Measurements from ENCODE around the gene GPR12. TPM values are rescaled to one million over a fixed set of nuclear protein-coding genes. Genes with fewer than 3 reads are reported as not detected.

The GPR12 gene
- polyA plus RNA-seq, 1 donor (not counting 4 experiments of a cell fraction or from before 2014, with no cell fraction given): not detected

- no peak for DNase-seq (ENCODE audit: low read depth, low spot score)
- H4K20me1 ChIP-seq (ENCODE audit: control insufficient read depth, extremely low read depth, insufficient read depth, low read length): no peaks in the 10 kb centered on the region
- no peak overlapping the region for H3K4me3 ChIP-seq (ENCODE audit: control insufficient read depth in 2 of 3, extremely low read depth in 1 of 3, insufficient read depth in 2 of 3, low read depth in 1 of 3, low read length in 3 of 3)
- no peaks in the 10 kb centered on the region for H3K9me1 ChIP-seq (ENCODE audit: control insufficient read depth, extremely low read depth, insufficient read depth, low read length)
- H3K79me2 ChIP-seq (ENCODE audit: control insufficient read depth, insufficient read depth, low read length): no peaks in the 10 kb centered on the region
- FAIRE-seq: no peak
- H3K4me2 ChIP-seq (ENCODE audit: control insufficient read depth, extremely low read depth, insufficient read depth, low read depth, low read length): peak overlapping the region; percentile 16
- dilution Hi-C loops (cut with MboI; ENCODE audit: extremely low pct_ligation_motif_present, low sequenced_read_pairs): no loop called here
- H3K27ac ChIP-seq (ENCODE audit: control insufficient read depth, insufficient read depth, low read length): no peak overlapping the region
- TF ChIP-seq CTCF (optimal IDR thresholded peaks at IDR 0.05 in 1 of 3, IDR thresholded peaks at IDR 0.05 in 1 of 3, conservative IDR thresholded peaks at IDR 0.05 in 1 of 3; ENCODE audit: extremely low read depth in 1 of 3, insufficient read depth in 2 of 3, low read length in 3 of 3) (no peak), EZH2 (IDR thresholded peaks at IDR 0.05; ENCODE audit: low read length) (peak; percentile 91)
- H3K36me3 ChIP-seq (ENCODE audit: control insufficient read depth in 2 of 2, extremely low read depth in 1 of 2, insufficient read depth in 2 of 2, low read length in 2 of 2): no peaks in the 10 kb centered on the region
- H3K4me1 ChIP-seq (ENCODE audit: control insufficient read depth, extremely low read depth, insufficient read depth, low read length): no peaks in the 10 kb centered on the region
- H2AFZ ChIP-seq (ENCODE audit: control insufficient read depth, low read length): no peak overlapping the region
- H3K27me3 ChIP-seq (ENCODE audit: control insufficient read depth, extremely low read depth, insufficient read depth, low read length): peaks cover 46% of the 10 kb centered on the region
- no peaks in the 10 kb centered on the region for H3K9me3 ChIP-seq (ENCODE audit: control insufficient read depth, low read depth, low read length)
- no peak overlapping the region for H3K9ac ChIP-seq (ENCODE audit: control insufficient read depth, extremely low read depth, insufficient read depth, low read length)
Measured at GRCh38 chr13:26760832-26761582, 421 bp upstream of the GPR12 start.

GRCh38 chr13:26759249-26759906 lies 1.2 kb downstream of the GPR12 start:
- no peak overlapping the region for H2AFZ ChIP-seq (ENCODE audit: control insufficient read depth, low read length)
- peak overlapping the region in 1 of 3 experiments; percentile 38 for H3K4me3 ChIP-seq (ENCODE audit: control insufficient read depth in 2 of 3, extremely low read depth in 1 of 3, insufficient read depth in 2 of 3, low read depth in 1 of 3, low read length in 3 of 3)
- no peaks in the 10 kb centered on the region for H3K9me3 ChIP-seq (ENCODE audit: control insufficient read depth, low read depth, low read length)
- H3K27me3 ChIP-seq (ENCODE audit: control insufficient read depth, extremely low read depth, insufficient read depth, low read length): peaks cover 46% of the 10 kb centered on the region
- H3K79me2 ChIP-seq (ENCODE audit: control insufficient read depth, insufficient read depth, low read length): no peaks in the 10 kb centered on the region
- H3K9me1 ChIP-seq (ENCODE audit: control insufficient read depth, extremely low read depth, insufficient read depth, low read length): no peaks in the 10 kb centered on the region
- dilution Hi-C loops (cut with MboI; ENCODE audit: extremely low pct_ligation_motif_present, low sequenced_read_pairs): no loop called here
- no peak overlapping the region for H3K9ac ChIP-seq (ENCODE audit: control insufficient read depth, extremely low read depth, insufficient read depth, low read length)
- H3K27ac ChIP-seq (ENCODE audit: control insufficient read depth, insufficient read depth, low read length): no peak overlapping the region
- FAIRE-seq: no peak
- TF ChIP-seq CTCF (optimal IDR thresholded peaks at IDR 0.05 in 1 of 3, IDR thresholded peaks at IDR 0.05 in 1 of 3, conservative IDR thresholded peaks at IDR 0.05 in 1 of 3; ENCODE audit: extremely low read depth in 1 of 3, insufficient read depth in 2 of 3, low read length in 3 of 3) (no peak), EZH2 (IDR thresholded peaks at IDR 0.05; ENCODE audit: low read length) (no peak)
- no peaks in the 10 kb centered on the region for H3K36me3 ChIP-seq (ENCODE audit: control insufficient read depth in 2 of 2, extremely low read depth in 1 of 2, insufficient read depth in 2 of 2, low read length in 2 of 2)
- DNase-seq (ENCODE audit: low read depth, low spot score): no peak
- no peaks in the 10 kb centered on the region for H3K4me1 ChIP-seq (ENCODE audit: control insufficient read depth, extremely low read depth, insufficient read depth, low read length)
- H3K4me2 ChIP-seq (ENCODE audit: control insufficient read depth, extremely low read depth, insufficient read depth, low read depth, low read length): peak overlapping the region; percentile 51
- H4K20me1 ChIP-seq (ENCODE audit: control insufficient read depth, extremely low read depth, insufficient read depth, low read length): no peaks in the 10 kb centered on the region

Measured in keratinocyte (primary cell).